ENCODE results near the gene GPR158.

The GPR158 gene

GRCh38 chr10:25651534-25651933 is 476.7 kb downstream of the GPR158 start:
- Histone ChIP-seq H2AFZ (ENCODE audit: low read depth, low read length) (no peak overlapping the region), H3K4me2 (ENCODE audit: insufficient read depth, low read length) (no peak overlapping the region), H3K79me2 (ENCODE audit: insufficient read depth, low read length) (no peaks in the 10 kb centered on the region), H3K4me3 (ENCODE audit: low read depth in 1 of 2, low read length in 2 of 2) (no peak overlapping the region), H4K20me1 (ENCODE audit: insufficient read depth, low read length) (no peaks in the 10 kb centered on the region), H3K36me3 (ENCODE audit: insufficient read depth, low read length) (no peaks in the 10 kb centered on the region), H3K27me3 (ENCODE audit: insufficient read depth, low read length, poor library complexity) (no peaks in the 10 kb centered on the region), H3K4me1 (ENCODE audit: insufficient read depth, low read length) (no peaks in the 10 kb centered on the region), H3K9me3 (ENCODE audit: insufficient read depth, low read length, severe bottlenecking) (no peaks in the 10 kb centered on the region), H3K9ac (ENCODE audit: low read depth, low read length) (no peak overlapping the region), H3K27ac (ENCODE audit: low read length) (no peak overlapping the region)
- no peak for TF ChIP-seq CTCF (IDR thresholded peaks at IDR 0.05; ENCODE audit: borderline replicate concordance, extremely low read depth, low read length, poor library complexity, severe bottlenecking)
- DNase-seq: no peak
- no peak for ATAC-seq (ENCODE audit: insufficient read depth, low read depth)
